ENCODE measurements around the gene LCE5A.
A peak's percentile ranks its signal among the peaks of the same experiment; 100 is the strongest.

LCE5A gene

GRCh38 chr1:152513081-152513480, 2.5 kb downstream of the LCE5A start:
- Histone ChIP-seq H3K27ac (no peak overlapping the region), H3K4me3 (ENCODE audit: low read depth, low read length) (no peak overlapping the region), H3K27me3 (replicated peaks) (peaks cover 13% of the 10 kb centered on the region), H3K36me3 (replicated peaks) (no peaks in the 10 kb centered on the region)
- DNase-seq = no peak
- in situ Hi-C loops (cut with HindIII; ENCODE audit: low pct_ligation_motif_present, low sequenced_read_pairs) = no loop called here
- no peak for TF ChIP-seq CTCF (IDR thresholded peaks at IDR 0.05; ENCODE audit: low read depth, low read length, missing control alignments)

- H3K4me3 ChIP-seq (ENCODE audit: low read depth, low read length) = no peak overlapping the region
- H3K36me3 ChIP-seq (replicated peaks) = no peaks in the 10 kb centered on the region
- no peak overlapping the region for H3K27ac ChIP-seq
- in situ Hi-C loops (cut with HindIII; ENCODE audit: low pct_ligation_motif_present, low sequenced_read_pairs) = no loop called here
- peaks cover 13% of the 10 kb centered on the region for H3K27me3 ChIP-seq (replicated peaks)
- TF ChIP-seq CTCF (IDR thresholded peaks at IDR 0.05; ENCODE audit: low read depth, low read length, missing control alignments) = no peak
- no peak for DNase-seq
These were observed 4.3 kb downstream of the LCE5A start for GRCh38 chr1:152514715-152515433.

DNA sequence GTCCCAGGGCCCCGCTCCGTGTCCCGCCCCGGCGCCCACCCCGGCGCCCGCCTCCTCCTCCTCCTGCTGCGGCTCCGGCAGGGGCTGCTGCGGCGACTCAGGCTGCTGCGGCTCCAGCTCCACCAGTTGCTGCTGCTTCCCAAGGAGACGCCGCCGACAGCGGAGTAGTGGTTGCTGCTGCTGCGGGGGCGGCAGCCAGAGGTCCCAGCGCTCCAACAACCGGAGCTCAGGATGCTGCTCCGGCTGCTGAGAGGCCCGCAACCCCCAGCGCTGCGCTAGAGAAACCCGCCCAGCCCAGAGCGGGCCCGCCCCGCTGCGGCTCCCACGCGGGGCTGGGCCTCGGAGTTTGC, 4.8 kb downstream of the LCE5A start:
- in situ Hi-C loops (cut with HindIII; ENCODE audit: low pct_ligation_motif_present, low sequenced_read_pairs) = no loop called here
- Histone ChIP-seq H3K27ac (no peak overlapping the region), H3K4me3 (ENCODE audit: low read depth, low read length) (no peak overlapping the region), H3K27me3 (replicated peaks) (peaks cover 13% of the 10 kb centered on the region), H3K36me3 (replicated peaks) (no peaks in the 10 kb centered on the region)
- peak; percentile 10 for DNase-seq
- TF ChIP-seq CTCF (IDR thresholded peaks at IDR 0.05; ENCODE audit: low read depth, low read length, missing control alignments) = no peak

- H3K4me3 ChIP-seq (ENCODE audit: low read depth, low read length) = no peak overlapping the region
- no peak for DNase-seq
- H3K27ac ChIP-seq = no peak overlapping the region
- H3K27me3 ChIP-seq (replicated peaks) = peaks cover 13% of the 10 kb centered on the region
- no peak for TF ChIP-seq CTCF (IDR thresholded peaks at IDR 0.05; ENCODE audit: low read depth, low read length, missing control alignments)
- H3K36me3 ChIP-seq (replicated peaks) = no peaks in the 10 kb centered on the region
- in situ Hi-C loops (cut with HindIII; ENCODE audit: low pct_ligation_motif_present, low sequenced_read_pairs) = no loop called here
These were observed 5.5 kb downstream of the LCE5A start for GRCh38 chr1:152516082-152516481.

DNA sequence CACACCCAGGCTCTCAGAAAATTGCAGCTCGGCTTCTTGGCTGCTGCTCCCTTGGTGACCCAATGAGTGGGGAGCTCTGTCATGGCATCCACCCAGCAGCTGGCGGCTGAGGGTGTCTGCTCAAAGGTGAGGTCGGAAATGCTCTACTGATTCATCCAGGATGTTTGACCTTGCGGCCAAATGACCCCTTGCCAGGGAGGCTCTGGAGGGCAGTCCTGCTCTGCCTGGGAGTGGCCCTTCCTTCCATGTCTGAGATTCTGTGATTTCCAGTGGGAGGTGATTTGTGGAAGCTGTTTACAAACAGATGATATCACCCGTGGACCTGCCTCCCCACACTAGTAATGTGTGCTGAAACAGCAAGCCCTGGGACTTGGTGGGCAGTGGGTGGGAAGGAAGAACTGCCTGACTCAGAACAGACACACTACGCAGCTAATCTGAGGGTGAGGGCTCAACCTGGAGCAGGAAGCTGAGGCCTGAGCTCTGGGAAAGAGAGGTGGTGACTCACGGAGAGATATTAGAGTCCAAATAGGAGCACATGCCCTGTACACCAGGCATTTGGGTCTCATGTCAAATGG, 6.7 kb downstream of the LCE5A start:
- Histone ChIP-seq H3K4me3 (ENCODE audit: low read depth, low read length) (no peak overlapping the region), H3K27ac (no peak overlapping the region), H3K27me3 (replicated peaks) (peaks cover 13% of the 10 kb centered on the region), H3K36me3 (replicated peaks) (no peaks in the 10 kb centered on the region)
- no peak for TF ChIP-seq CTCF (IDR thresholded peaks at IDR 0.05; ENCODE audit: low read depth, low read length, missing control alignments)
- DNase-seq = no peak
- in situ Hi-C loops (cut with HindIII; ENCODE audit: low pct_ligation_motif_present, low sequenced_read_pairs) = no loop called here

GRCh38 chr1:152519851-152520250, 9.2 kb downstream of the LCE5A start:
- peaks cover 11% of the 10 kb centered on the region for H3K27me3 ChIP-seq (replicated peaks)

More at GRCh38 chr1:152519851-152520250, 9.2 kb downstream of the LCE5A start:
- no peak overlapping the region for H3K4me3 ChIP-seq (ENCODE audit: low read depth, low read length)
- no peaks in the 10 kb centered on the region for H3K36me3 ChIP-seq (replicated peaks)
- no peak overlapping the region for H3K27ac ChIP-seq
- in situ Hi-C loops (cut with HindIII; ENCODE audit: low pct_ligation_motif_present, low sequenced_read_pairs) = no loop called here
- TF ChIP-seq CTCF (IDR thresholded peaks at IDR 0.05; ENCODE audit: low read depth, low read length, missing control alignments) = no peak
- no peak for DNase-seq

All from brain microvascular endothelial cell (primary cell).